IPS DF 6.9 (cell line): ENCODE measurements around the gene TBX2.

Experiments
- DNase-seq: peaks from one replicate; pipeline ENCODE4 v3.0.0-alpha.2; 2013; ENCODE audit warnings: low read depth, low spot score
- H3K27ac ChIP-seq: one replicate; pipeline ENCODE4 v1.5.1; 2013; ENCODE audit warnings: low read length, control low read depth
- H3K27me3 ChIP-seq: 2 replicates; pipeline ENCODE4 v1.6.1; 2013; ENCODE audit warnings: mild to moderate bottlenecking, low read length; ENCODE audit not compliant: control insufficient read depth, insufficient read depth
- H3K36me3 ChIP-seq: 2 replicates; pipeline ENCODE4 v1.6.1; 2013; ENCODE audit warnings: low read length; ENCODE audit not compliant: control insufficient read depth, insufficient read depth
- H3K4me1 ChIP-seq: 2 replicates; pipeline ENCODE4 v1.6.1; 2013; ENCODE audit warnings: low read length; ENCODE audit not compliant: control insufficient read depth, insufficient read depth
- H3K4me3 ChIP-seq: 2 replicates; pipeline ENCODE4 v1.5.1; 2013; ENCODE audit warnings: mild to moderate bottlenecking, low read length
- H3K9me3 ChIP-seq: 2 replicates; pipeline ENCODE4 v1.6.1; 2013; ENCODE audit warnings: low read length, inconsistent platforms; ENCODE audit not compliant: control insufficient read depth, insufficient read depth
- WGBS: extraction: QIAGEN DNeasy Blood & Tissue Kit; methylation state at CpG from one replicate; pipeline ENCODE4 v1.1.7; 2013; ENCODE audit warnings: mixed read lengths, missing lambda C conversion rate; ENCODE audit not compliant: insufficient read length, insufficient coverage; 5-methylcytosine and 5-hydroxymethylcytosine counted together

The TBX2 gene

DNA sequence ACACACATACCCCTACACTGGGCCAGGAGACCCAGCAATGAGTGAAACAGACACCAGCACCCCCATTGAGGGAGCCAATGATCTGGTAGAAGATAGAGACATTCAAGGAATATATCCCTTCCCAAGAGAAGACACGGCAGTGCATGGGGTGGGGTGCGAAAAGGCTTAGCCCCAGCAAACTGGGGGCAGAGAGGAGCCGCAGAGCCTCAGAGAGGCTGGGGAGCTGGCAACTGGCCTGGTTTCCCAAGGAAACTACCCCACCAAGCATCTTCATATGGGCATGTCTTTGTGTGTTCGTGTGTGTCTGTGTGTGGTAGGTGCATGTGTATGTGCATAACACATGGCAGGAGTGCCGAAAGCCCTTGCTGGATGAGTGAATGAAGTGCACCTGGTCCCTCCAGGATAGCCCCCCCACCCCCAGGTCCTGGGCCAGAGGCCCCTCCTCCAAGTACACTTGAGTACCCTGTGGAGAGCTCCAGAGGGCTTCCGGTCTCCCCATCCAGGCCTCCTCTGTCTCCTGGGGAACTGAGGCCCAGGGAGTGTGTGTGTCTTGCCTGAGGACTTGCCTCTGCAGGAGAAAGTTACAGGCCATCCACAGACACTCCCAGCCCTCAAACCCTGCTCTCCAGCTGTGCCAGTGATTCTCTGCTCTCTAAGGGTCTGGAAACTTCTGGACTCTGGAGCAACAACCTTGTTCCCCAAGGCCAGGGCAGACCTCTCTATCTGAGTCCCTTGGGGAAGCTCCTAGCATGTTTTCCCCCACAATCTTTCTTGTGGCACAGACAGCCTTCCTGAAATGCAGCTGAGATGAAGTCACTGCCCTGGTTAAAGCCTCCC lies 15.9 kb downstream of the TBX2 start:
- Histone ChIP-seq H3K27me3 (peaks cover 8% of the 10 kb centered on the region), H3K36me3 (no peaks in the 10 kb centered on the region), H3K4me1 (peaks cover 2% of the 10 kb centered on the region; the same call in 1 of the 2 replicates), H3K4me3 (no peak overlapping the region), H3K27ac (no peak overlapping the region), H3K9me3 (no peaks in the 10 kb centered on the region)
- WGBS, result no CpG with 5 or more reads among the region's 6 CpGs
- no peak for DNase-seq

DNA sequence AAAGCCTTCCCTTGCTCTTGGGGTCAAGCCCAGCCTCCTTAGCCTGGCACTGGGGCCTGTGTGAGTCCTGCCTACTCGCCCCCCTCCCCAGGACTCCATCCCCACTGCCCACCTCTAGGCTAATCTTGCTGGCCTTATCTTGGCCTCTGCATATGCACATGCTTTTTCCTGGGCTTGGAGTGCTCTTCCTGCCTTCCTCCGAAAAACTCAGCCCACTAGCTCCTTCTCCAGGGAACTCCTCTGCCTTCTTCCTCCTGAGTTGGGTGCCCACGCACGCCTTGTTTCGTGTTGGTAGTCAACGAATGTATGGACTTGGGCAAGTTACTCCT lies 16.5 kb downstream of the TBX2 start:
- WGBS, result no CpG with 5 or more reads among the region's 6 CpGs
- H3K36me3 ChIP-seq, result no peaks in the 10 kb centered on the region
- no peaks in the 10 kb centered on the region for H3K9me3 ChIP-seq
- no peak overlapping the region for H3K4me3 ChIP-seq
- H3K27ac ChIP-seq, result no peak overlapping the region
- DNase-seq, result no peak
- H3K4me1 ChIP-seq, result peaks cover 2% of the 10 kb centered on the region; the same call in 1 of the 2 replicates
- H3K27me3 ChIP-seq, result peaks cover 7% of the 10 kb centered on the region; the same call in 1 of the 2 replicates

DNA sequence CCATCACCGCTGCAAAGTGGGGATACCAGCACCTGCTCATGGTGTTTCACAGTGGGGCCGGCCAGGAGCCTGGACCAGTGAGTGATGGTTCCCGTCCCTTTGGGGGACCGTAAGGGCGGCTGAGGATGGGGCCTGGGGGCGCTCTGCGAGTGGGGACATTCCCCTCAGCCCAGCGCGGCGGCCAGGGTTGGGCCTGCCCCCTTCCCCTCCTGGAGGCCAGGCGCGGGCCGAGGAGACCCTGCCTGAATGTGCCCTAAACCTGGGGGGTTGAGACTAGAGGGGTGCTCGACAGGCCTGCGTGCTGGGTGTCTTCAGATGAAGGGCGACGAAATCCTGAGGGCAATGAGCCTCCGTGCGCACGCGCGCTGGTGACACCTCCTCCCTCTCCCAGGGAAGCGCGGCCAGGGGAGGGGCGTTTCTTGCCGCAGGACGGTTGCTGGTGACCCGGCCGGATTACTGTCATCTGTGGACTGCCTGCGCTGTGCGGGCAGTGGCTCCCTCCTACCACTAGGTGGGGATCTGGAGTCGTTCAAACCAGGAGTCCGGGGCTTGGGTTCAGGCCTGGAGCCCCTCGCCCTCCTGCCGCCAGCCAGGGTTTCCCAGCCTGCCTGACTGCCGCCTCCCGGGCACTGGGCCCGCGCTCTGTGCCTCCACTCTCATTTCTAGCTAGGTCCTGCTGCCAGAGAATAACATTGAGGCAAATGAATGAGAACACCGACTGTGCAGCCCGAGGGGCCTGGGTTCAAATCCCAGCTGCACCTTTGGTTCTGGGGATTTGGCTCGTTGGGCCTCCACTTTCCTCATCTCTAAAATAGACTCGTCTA lies 17.1 kb downstream of the TBX2 start:
- H3K4me3 ChIP-seq, result peak overlapping the region; percentile 13; the same call in 1 of the 2 replicates
- no peaks in the 10 kb centered on the region for H3K36me3 ChIP-seq
- peak; percentile 93 for DNase-seq
- H3K4me1 ChIP-seq, result peaks cover 2% of the 10 kb centered on the region; the same call in 1 of the 2 replicates
- H3K27ac ChIP-seq, result no peak overlapping the region
- WGBS, result no CpG with 5 or more reads among the region's 43 CpGs
- peaks cover 3% of the 10 kb centered on the region; the same call in 1 of the 2 replicates for H3K27me3 ChIP-seq
- no peaks in the 10 kb centered on the region for H3K9me3 ChIP-seq

DNA sequence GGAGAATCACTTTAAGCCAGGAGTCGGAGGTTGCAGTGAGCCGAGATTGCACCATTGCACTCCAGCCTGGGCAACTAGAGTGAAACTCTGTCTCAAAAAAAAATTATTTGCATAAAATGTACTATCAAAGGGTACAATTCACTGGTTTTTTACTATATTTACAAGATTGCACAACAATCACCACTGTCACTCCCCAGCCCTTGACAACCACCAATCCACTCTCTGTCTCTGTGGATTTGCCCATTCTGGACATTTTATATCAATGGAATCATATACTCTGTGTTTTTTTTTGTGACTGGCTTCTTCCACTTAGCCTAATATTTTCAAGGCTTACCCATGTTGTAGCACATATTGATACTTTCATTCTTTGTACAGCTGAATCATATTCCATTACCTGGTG lies 18.8 kb downstream of the TBX2 start:
- Histone ChIP-seq H3K4me1 (no peaks in the 10 kb centered on the region; the same call in 1 of the 2 replicates), H3K27ac (no peak overlapping the region), H3K27me3 (no peaks in the 10 kb centered on the region; the same call in 1 of the 2 replicates), H3K4me3 (no peak overlapping the region), H3K36me3 (no peaks in the 10 kb centered on the region), H3K9me3 (no peaks in the 10 kb centered on the region)
- DNase-seq, result no peak
- WGBS, result no CpG with 5 or more reads among the region's 2 CpGs

DNA sequence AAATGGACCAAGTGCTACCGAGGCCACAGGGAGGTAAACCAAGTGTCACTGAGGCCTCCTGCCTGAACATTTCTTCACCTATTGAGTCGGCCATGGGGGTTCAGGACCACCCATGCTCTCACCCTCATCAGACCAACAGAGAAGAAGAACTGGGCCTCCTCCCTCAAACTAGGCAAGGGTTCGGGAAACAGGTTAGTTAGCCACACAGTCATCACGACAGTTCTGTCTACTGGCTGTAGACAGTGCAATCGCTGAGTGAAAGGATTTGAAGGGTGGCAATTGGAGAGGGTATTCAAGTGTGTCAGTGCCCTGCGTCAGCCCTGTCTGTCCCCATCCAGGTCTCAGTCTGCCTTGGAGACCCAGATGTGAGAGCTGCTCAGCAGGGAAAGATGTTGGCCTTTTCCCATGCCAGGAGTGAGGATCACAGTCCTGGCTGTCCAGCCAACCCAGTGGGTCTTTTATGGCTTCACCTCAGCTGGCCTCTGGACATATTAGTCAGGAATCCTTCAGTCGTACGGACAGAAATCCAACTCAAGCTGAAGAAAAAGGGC lies 19.9 kb downstream of the TBX2 start:
- H3K27ac ChIP-seq, result no peak overlapping the region
- no CpG with 5 or more reads among the region's 8 CpGs for WGBS

DNA sequence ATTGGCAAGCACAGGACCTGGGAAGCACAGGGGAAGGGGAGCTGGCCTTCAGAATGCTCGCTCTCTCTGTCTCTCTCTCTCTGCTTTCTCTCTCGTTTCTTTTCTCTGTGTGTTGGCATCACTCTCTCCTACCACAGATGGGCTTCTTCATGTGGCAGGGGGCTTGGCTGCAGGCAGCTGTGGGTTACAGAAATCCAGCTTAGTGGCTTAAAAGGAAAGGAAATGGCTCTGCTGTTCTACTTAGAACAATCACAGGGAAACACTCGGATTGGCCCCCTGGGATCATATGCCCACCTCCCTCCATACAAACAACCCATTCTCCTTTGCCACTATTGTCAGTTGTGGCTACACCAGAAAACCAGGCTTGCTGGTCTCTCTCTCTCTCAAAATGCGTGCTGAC lies 20.4 kb downstream of the TBX2 start:
- Histone ChIP-seq H3K9me3 (no peaks in the 10 kb centered on the region), H3K36me3 (no peaks in the 10 kb centered on the region), H3K4me3 (no peak overlapping the region), H3K27ac (no peak overlapping the region), H3K27me3 (no peaks in the 10 kb centered on the region; the same call in 1 of the 2 replicates), H3K4me1 (no peaks in the 10 kb centered on the region)
- WGBS, result no CpG with 5 or more reads among the region's 4 CpGs
- no peak for DNase-seq

More for the DNA sequence above, 19.9 kb downstream of the TBX2 start:
- no peaks in the 10 kb centered on the region for H3K36me3 ChIP-seq
- no peaks in the 10 kb centered on the region for H3K9me3 ChIP-seq
- no peaks in the 10 kb centered on the region; the same call in 1 of the 2 replicates for H3K27me3 ChIP-seq
- no peaks in the 10 kb centered on the region for H3K4me1 ChIP-seq
- no peak overlapping the region for H3K4me3 ChIP-seq
- DNase-seq, result no peak

DNA sequence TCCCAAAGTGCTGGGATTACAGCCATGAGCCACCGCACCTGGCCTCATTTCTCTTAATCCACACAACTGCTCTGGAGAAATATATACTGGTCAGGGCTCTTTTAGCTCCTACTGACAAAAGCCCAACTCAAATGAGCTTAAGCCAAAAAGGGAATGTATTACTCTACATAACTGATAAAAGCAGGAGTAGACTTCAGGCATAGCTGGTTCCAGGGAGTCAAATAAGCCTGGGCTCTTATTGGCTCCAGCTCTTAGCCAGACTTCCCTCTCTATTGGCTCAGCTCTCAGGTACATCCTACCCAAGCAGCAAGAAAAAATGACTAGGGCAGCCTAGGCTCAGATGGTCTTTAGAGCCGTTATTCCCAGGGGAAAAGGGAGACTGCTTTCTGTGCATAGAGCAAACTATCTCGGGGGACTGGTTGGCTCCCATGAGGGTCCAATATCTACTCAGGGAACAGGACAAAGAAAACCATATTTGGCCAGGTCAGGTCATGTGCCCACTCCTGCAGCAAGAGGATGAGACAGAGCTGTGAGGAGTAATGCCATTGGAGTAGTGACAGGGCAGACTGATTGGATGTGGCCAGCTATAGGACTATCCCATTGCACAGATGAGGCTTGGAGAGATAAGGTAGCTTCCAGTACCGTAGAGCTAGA lies 21.2 kb downstream of the TBX2 start:
- WGBS, result no CpG with 5 or more reads among the region's 4 CpGs
- Histone ChIP-seq H3K27me3 (no peaks in the 10 kb centered on the region; the same call in 1 of the 2 replicates), H3K9me3 (no peaks in the 10 kb centered on the region), H3K27ac (no peak overlapping the region), H3K36me3 (no peaks in the 10 kb centered on the region), H3K4me1 (peaks cover 2% of the 10 kb centered on the region), H3K4me3 (no peak overlapping the region)
- DNase-seq, result no peak

DNA sequence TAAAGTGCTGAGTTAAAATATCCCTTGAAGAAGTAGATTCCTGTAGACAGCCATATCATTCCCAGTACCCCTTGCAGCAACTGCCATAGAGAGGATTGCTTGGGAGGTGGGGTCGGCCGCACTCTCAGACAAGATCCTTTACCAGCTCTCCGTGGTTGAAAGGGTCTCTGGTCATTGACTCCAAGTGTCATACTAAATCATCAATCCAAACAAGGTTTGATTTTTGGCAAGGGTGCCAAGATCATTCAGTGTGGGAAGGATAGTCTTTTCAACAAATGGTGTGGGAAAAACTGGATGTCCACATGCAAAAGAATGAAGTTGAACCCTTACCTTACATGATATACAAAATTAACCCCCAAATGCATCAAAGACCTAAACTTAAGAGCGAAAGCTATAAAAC lies 21.8 kb downstream of the TBX2 start:
- H3K4me1 ChIP-seq, result peaks cover 2% of the 10 kb centered on the region
- no CpG with 5 or more reads among the region's 4 CpGs for WGBS
- H3K4me3 ChIP-seq, result no peak overlapping the region
- H3K27me3 ChIP-seq, result no peaks in the 10 kb centered on the region; the same call in 1 of the 2 replicates
- no peaks in the 10 kb centered on the region for H3K9me3 ChIP-seq
- no peak overlapping the region for H3K27ac ChIP-seq
- no peaks in the 10 kb centered on the region for H3K36me3 ChIP-seq
- no peak for DNase-seq

DNA sequence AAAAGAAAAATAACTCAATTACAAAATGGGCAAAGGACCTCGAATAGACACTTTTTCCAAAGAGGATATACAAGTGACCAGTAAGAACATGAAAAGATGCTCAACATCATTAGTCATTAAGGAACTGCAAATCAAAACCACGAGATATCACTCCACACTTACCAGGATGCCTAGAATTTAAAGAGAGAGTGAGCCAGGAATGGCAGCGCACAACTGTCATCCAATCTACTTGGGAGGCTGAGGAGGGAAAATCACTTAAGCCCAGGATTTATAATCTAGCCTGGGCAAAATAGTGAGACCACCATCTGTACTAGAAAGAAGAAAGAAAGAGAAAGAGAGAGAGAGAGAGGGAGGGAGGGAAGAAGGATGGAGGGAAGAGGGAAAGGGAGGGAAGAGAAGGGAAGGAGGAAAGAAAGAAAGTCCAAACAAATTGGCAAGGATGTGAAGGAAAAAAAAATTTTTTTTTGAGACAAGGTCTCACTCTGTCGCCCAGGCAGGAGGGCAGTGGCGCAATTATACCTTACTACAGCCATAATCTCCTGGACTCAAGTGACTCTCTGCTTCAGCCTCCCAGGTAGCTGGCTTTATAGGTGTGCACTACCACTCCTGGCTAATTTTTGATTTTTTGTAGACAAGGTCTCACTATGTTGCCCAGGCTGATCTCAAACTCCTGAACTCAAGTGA lies 22.6 kb downstream of the TBX2 start:
- Histone ChIP-seq H3K27ac (no peak overlapping the region), H3K9me3 (no peaks in the 10 kb centered on the region), H3K36me3 (no peaks in the 10 kb centered on the region), H3K4me3 (no peak overlapping the region), H3K4me1 (peaks cover 2% of the 10 kb centered on the region), H3K27me3 (no peaks in the 10 kb centered on the region; the same call in 1 of the 2 replicates)
- DNase-seq, result no peak
- WGBS, result no CpG with 5 or more reads among the region's 5 CpGs
